ENCODE measurements around the gene SLC25A42.

- TF ChIP-seq, protein P1, sequence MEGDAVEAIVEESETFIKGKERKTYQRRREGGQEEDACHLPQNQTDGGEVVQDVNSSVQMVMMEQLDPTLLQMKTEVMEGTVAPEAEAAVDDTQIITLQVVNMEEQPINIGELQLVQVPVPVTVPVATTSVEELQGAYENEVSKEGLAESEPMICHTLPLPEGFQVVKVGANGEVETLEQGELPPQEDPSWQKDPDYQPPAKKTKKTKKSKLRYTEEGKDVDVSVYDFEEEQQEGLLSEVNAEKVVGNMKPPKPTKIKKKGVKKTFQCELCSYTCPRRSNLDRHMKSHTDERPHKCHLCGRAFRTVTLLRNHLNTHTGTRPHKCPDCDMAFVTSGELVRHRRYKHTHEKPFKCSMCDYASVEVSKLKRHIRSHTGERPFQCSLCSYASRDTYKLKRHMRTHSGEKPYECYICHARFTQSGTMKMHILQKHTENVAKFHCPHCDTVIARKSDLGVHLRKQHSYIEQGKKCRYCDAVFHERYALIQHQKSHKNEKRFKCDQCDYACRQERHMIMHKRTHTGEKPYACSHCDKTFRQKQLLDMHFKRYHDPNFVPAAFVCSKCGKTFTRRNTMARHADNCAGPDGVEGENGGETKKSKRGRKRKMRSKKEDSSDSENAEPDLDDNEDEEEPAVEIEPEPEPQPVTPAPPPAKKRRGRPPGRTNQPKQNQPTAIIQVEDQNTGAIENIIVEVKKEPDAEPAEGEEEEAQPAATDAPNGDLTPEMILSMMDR (IDR thresholded peaks at IDR 0.05; ENCODE audit: extremely low read depth in 1 of 2, insufficient read depth in 1 of 2, low read depth in 1 of 2, low read length in 2 of 2): no peak
- TF ChIP-seq MYC (IDR thresholded peaks at IDR 0.05; ENCODE audit: low read depth, low read length): no peak
- no peak for TF ChIP-seq POLR2AphosphoS5 (IDR thresholded peaks at IDR 0.05; ENCODE audit: insufficient read depth, low read depth, low read length)
- TF ChIP-seq GATA2 (IDR thresholded peaks at IDR 0.05; ENCODE audit: insufficient read depth, insufficient read length, low read depth, low read length): no peak
- TF ChIP-seq POLR2A (IDR thresholded peaks at IDR 0.05; ENCODE audit: low read depth, low read length): no peak
- no peak for TF ChIP-seq EZH2 (IDR thresholded peaks at IDR 0.05; ENCODE audit: borderline replicate concordance, low read depth, low read length, severe bottlenecking)
Observed at GRCh38 chr19:19155495-19156219, 91.9 kb downstream of the SLC25A42 start.
